GM23338 (cell line): ENCODE results near the gene ADAP1. TPM values are rescaled to one million over a fixed set of nuclear protein-coding genes. Genes with fewer than 3 reads are reported as not detected.

ENCODE experiments used
- ATAC-seq: fragments of 200-7000 bp; cut with Tn5 transposase; 3 replicates; pipeline ENCODE4 v1.9.1; 2020
- DNase-seq: peaks from one replicate; pipeline ENCODE4 v3.0.0-alpha.2; 2015; ENCODE audit warnings: low spot score
- H2AFZ ChIP-seq: fragments of 200-600 bp; sonication (generic); 2 replicates; pipeline ENCODE4 v1.8.0; 2016; ENCODE audit warnings: antibody characterized with exemption, mild to moderate bottlenecking, moderate library complexity
- H3F3A ChIP-seq: fragments of 200-600 bp; sonication (generic); replicated peaks from 2 replicates; pipeline ENCODE4 v1.8.0; 2017; ENCODE audit warnings: antibody characterized with exemption, mixed run types, low read depth
- H3K27ac ChIP-seq: fragments of 200-600 bp; sonication (generic); 2 replicates; pipeline ENCODE4 v1.6.1; 2016; ENCODE audit warnings: low read depth
- H3K27me3 ChIP-seq: fragments of 200-600 bp; sonication (generic); 2 replicates; pipeline ENCODE4 v1.8.0; 2016; ENCODE audit warnings: mild to moderate bottlenecking, mixed run types, moderate library complexity; ENCODE audit not compliant: insufficient read depth
- H3K36me3 ChIP-seq: fragments of 200-600 bp; sonication (generic); 2 replicates; pipeline ENCODE4 v1.8.0; 2016; ENCODE audit warnings: mild to moderate bottlenecking; ENCODE audit not compliant: insufficient read depth
- H3K4me1 ChIP-seq: fragments of 200-600 bp; sonication (generic); 2 replicates; pipeline ENCODE4 v1.8.0; 2016; ENCODE audit warnings: mild to moderate bottlenecking, moderate library complexity; ENCODE audit not compliant: insufficient read depth
- H3K4me2 ChIP-seq: fragments of 200-600 bp; sonication (generic); 2 replicates; pipeline ENCODE4 v1.7.1; 2017; ENCODE audit warnings: mixed run types
- H3K4me3 ChIP-seq: fragments of 200-600 bp; sonication (generic); 2 replicates; pipeline ENCODE4 v1.6.1; 2016; ENCODE audit warnings: mixed run types
- H3K79me2 ChIP-seq: fragments of 200-600 bp; sonication (generic); replicated peaks from 2 replicates; pipeline ENCODE4 v1.8.0; 2017; ENCODE audit warnings: mild to moderate bottlenecking; ENCODE audit not compliant: insufficient read depth
- H3K9me2 ChIP-seq: fragments of 200-600 bp; sonication (generic); 2 replicates; pipeline ENCODE4 v1.8.0; 2017; ENCODE audit not compliant: insufficient read depth
- H4K20me1 ChIP-seq: fragments of 200-600 bp; sonication (generic); replicated peaks from 2 replicates; pipeline ENCODE4 v1.8.0; 2017; ENCODE audit warnings: mild to moderate bottlenecking; ENCODE audit not compliant: insufficient read depth
- H3K27ac Mint-ChIP-seq: 2 replicates; pipeline ENCODE4 v1.8.0; 2020; ENCODE audit warnings: inconsistent platforms, mild to moderate bottlenecking, moderate library complexity, mixed read lengths
- H3K27me3 Mint-ChIP-seq: 3 replicates; pipeline ENCODE4 v1.8.0; 2022; ENCODE audit warnings: low read depth, mild to moderate bottlenecking, moderate library complexity, mixed read lengths, inconsistent platforms; ENCODE audit not compliant: insufficient read depth, poor library complexity
- H3K36me3 Mint-ChIP-seq: 3 replicates; pipeline ENCODE4 v1.8.0; 2021; ENCODE audit warnings: low read depth, mild to moderate bottlenecking, inconsistent platforms, moderate library complexity, mixed read lengths
- H3K4me1 Mint-ChIP-seq: 3 replicates; pipeline ENCODE4 v1.8.0; 2020; ENCODE audit warnings: mild to moderate bottlenecking, inconsistent platforms, mixed read lengths
- H3K4me3 Mint-ChIP-seq: 3 replicates; pipeline ENCODE4 v1.8.0; 2021; ENCODE audit warnings: moderate library complexity, mild to moderate bottlenecking, inconsistent platforms, mixed read lengths
- H3K9me3 Mint-ChIP-seq: 3 replicates; pipeline ENCODE4 v1.8.0; 2020; ENCODE audit warnings: moderate library complexity, mild to moderate bottlenecking, inconsistent platforms, mixed read lengths
- ZNF114 ChIP-seq: fragments of 250-450 bp; sonication (Bioruptor Pico); IDR thresholded peaks from 2 replicates; pipeline ENCODE4 v1.5.0; 2020; ENCODE audit warnings: mild to moderate bottlenecking, moderate library complexity
- polyA plus RNA-seq: library from polyadenylated mRNA; unstranded; fragments of >200 nt; fragmentation: Nextera tagmentation; extraction: Ambion mirVana; gene quantifications from 2 replicates; pipeline ENCODE4 v1.2.1, GENCODE V29; 2016
- total RNA-seq: library from RNA; depleted of rRNA; stranded (reverse); fragments of >200 nt; shearing (Covaris generic); gene quantifications from 2 replicates; pipeline ENCODE4 v1.2.3, GENCODE V29; 2014
- TF ChIP-seq, protein P1 (sequence below): fragments of 250-450 bp; sonication (Bioruptor Pico); IDR thresholded peaks from 2 replicates; pipeline ENCODE4 v1.5.0; 2020; ENCODE audit warnings: mild to moderate bottlenecking, moderate library complexity
- TF ChIP-seq, protein P2 (sequence below), 2 experiments: fragments of 200-600 bp in 1 of 2; sonication (generic) in 1 of 2; conservative IDR thresholded peaks; 2 replicates each; pipeline versions ENCODE4 v1.5.1 to v1.6.1; 2016 to 2017; ENCODE audit warnings: antibody characterized with exemption in 2 of 2, low read depth in 2 of 2, mild to moderate bottlenecking in 2 of 2, moderate library complexity in 1 of 2
- TF ChIP-seq, protein P3 (sequence below): IDR thresholded peaks from 2 replicates; pipeline ENCODE4 v1.6.1; 2016; ENCODE audit warnings: antibody characterized with exemption

ADAP1 gene
- total and polyA plus RNA-seq, 2 experiments from 2014 or later: 2.2 to 9.6 TPM

DNA sequence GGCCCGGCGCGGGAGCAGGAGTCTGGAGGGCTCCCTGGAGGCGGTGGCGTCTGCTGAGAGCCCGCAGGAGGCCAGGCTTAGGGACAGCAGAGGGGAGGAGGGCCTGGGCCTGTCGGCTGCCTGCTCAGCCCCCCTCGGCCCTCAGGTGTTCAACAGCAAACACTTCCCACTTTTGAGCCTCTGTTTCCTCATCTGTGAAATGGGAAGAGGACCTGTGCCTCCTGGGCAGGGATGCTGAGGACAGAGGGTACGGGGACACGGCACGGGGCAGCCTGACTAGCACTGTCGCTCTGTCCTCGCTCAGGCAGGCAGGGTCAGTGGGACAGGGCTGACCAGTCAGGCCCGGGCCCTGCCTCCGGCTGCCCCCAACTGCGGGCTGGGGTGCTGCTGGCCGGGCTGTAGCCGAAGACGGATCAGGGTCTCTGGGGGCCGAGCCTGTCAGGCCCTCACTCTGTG, 29.2 kb upstream of the ADAP1 start:
- Mint-ChIP-seq H3K4me1 (peaks cover 2% of the 10 kb centered on the region; the same call in 2 of the 3 replicates), H3K4me3 (no peak overlapping the region), H3K27me3 (no peaks in the 10 kb centered on the region), H3K36me3 (no peaks in the 10 kb centered on the region), H3K27ac (no peak overlapping the region), H3K9me3 (no peaks in the 10 kb centered on the region; the same call in 2 of the 3 replicates)
- Histone ChIP-seq H2AFZ (no peak overlapping the region), H3K79me2 (no peaks in the 10 kb centered on the region), H3K4me3 (no peak overlapping the region), H3K27me3 (no peaks in the 10 kb centered on the region), H4K20me1 (no peaks in the 10 kb centered on the region), H3K4me2 (no peak overlapping the region), H3K27ac (no peak overlapping the region), H3K4me1 (no peaks in the 10 kb centered on the region), H3K36me3 (no peaks in the 10 kb centered on the region), H3F3A (no peaks in the 10 kb centered on the region), H3K9me2 (no peaks in the 10 kb centered on the region)
- ATAC-seq: no peak
- DNase-seq: no peak
- TF ChIP-seq, protein P1, sequence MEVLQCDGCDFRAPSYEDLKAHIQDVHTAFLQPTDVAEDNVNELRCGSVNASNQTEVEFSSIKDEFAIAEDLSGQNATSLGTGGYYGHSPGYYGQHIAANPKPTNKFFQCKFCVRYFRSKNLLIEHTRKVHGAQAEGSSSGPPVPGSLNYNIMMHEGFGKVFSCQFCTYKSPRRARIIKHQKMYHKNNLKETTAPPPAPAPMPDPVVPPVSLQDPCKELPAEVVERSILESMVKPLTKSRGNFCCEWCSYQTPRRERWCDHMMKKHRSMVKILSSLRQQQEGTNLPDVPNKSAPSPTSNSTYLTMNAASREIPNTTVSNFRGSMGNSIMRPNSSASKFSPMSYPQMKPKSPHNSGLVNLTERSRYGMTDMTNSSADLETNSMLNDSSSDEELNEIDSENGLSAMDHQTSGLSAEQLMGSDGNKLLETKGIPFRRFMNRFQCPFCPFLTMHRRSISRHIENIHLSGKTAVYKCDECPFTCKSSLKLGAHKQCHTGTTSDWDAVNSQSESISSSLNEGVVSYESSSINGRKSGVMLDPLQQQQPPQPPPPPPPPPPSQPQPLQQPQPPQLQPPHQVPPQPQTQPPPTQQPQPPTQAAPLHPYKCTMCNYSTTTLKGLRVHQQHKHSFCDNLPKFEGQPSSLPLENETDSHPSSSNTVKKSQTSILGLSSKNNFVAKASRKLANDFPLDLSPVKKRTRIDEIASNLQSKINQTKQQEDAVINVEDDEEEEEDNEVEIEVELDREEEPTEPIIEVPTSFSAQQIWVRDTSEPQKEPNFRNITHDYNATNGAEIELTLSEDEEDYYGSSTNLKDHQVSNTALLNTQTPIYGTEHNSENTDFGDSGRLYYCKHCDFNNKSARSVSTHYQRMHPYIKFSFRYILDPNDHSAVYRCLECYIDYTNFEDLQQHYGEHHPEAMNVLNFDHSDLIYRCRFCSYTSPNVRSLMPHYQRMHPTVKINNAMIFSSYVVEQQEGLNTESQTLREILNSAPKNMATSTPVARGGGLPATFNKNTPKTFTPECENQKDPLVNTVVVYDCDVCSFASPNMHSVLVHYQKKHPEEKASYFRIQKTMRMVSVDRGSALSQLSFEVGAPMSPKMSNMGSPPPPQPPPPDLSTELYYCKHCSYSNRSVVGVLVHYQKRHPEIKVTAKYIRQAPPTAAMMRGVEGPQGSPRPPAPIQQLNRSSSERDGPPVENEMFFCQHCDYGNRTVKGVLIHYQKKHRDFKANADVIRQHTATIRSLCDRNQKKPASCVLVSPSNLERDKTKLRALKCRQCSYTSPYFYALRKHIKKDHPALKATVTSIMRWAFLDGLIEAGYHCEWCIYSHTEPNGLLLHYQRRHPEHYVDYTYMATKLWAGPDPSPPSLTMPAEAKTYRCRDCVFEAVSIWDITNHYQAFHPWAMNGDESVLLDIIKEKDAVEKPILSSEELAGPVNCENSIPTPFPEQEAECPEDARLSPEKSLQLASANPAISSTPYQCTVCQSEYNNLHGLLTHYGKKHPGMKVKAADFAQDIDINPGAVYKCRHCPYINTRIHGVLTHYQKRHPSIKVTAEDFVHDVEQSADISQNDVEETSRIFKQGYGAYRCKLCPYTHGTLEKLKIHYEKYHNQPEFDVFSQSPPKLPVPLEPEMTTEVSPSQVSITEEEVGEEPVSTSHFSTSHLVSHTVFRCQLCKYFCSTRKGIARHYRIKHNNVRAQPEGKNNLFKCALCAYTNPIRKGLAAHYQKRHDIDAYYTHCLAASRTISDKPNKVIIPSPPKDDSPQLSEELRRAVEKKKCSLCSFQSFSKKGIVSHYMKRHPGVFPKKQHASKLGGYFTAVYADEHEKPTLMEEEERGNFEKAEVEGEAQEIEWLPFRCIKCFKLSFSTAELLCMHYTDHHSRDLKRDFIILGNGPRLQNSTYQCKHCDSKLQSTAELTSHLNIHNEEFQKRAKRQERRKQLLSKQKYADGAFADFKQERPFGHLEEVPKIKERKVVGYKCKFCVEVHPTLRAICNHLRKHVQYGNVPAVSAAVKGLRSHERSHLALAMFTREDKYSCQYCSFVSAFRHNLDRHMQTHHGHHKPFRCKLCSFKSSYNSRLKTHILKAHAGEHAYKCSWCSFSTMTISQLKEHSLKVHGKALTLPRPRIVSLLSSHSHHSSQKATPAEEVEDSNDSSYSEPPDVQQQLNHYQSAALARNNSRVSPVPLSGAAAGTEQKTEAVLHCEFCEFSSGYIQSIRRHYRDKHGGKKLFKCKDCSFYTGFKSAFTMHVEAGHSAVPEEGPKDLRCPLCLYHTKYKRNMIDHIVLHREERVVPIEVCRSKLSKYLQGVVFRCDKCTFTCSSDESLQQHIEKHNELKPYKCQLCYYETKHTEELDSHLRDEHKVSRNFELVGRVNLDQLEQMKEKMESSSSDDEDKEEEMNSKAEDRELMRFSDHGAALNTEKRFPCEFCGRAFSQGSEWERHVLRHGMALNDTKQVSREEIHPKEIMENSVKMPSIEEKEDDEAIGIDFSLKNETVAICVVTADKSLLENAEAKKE: no peak
- TF ChIP-seq ZNF114: no peak

DNA sequence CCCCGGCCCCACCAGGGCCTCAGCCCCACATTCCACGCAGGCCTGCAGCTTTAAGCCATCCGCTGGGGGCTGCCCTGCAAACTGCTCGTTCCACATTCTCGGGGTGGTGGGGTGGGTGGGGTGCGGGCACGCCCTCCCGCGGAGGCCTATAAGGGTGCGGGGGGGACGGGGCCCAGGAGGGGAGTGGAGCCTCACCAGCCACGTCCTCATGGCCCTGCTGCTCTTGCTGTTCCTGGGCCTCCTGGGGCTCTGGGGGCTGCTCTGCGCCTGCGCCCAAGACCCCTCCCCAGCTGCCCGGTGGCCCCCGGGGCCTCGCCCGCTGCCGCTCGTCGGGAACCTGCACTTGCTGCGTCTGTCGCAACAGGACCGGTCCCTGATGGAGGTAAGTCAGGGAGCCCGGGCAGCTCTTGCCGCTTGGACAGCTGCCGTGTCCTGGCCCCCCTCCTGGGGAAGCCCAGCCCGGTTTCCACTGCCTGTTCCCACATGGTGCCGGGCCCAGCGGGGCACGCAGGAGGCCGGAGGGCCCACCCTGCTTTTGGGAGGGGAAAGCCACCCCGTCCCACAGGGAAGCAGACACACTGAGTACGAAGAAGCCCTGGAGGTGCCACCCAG, 28.6 kb upstream of the ADAP1 start, which contains the start of gene CYP2W1:
Gene CYP2W1, plus strand, starts transcription at position 178 of the 612 bp plus-strand sequence. Its CDS starts 31 bp downstream, at position 209.
- ATAC-seq (no peak), DNase-seq (no peak)
- H3K4me3 ChIP-seq: no peak within 1 kb of the TSS
- Mint-ChIP-seq H3K4me3 (no peak within 1 kb of the TSS), H3K36me3 (no peaks in the 10 kb centered on the region), H3K27me3 (no peaks in the 10 kb centered on the region), H3K4me1 (peaks cover 2% of the 10 kb centered on the region; the same call in 2 of the 3 replicates), H3K9me3 (no peaks in the 10 kb centered on the region; the same call in 2 of the 3 replicates), H3K27ac (no peak within 1 kb of the TSS)
- no peak within 1 kb of the TSS for H3K27ac ChIP-seq
- TF ChIP-seq, protein P2, sequence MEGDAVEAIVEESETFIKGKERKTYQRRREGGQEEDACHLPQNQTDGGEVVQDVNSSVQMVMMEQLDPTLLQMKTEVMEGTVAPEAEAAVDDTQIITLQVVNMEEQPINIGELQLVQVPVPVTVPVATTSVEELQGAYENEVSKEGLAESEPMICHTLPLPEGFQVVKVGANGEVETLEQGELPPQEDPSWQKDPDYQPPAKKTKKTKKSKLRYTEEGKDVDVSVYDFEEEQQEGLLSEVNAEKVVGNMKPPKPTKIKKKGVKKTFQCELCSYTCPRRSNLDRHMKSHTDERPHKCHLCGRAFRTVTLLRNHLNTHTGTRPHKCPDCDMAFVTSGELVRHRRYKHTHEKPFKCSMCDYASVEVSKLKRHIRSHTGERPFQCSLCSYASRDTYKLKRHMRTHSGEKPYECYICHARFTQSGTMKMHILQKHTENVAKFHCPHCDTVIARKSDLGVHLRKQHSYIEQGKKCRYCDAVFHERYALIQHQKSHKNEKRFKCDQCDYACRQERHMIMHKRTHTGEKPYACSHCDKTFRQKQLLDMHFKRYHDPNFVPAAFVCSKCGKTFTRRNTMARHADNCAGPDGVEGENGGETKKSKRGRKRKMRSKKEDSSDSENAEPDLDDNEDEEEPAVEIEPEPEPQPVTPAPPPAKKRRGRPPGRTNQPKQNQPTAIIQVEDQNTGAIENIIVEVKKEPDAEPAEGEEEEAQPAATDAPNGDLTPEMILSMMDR (conservative IDR thresholded peaks at IDR 0.05; ENCODE audit: low read depth in 2 of 2): no peak
- TF ChIP-seq, protein P3, sequence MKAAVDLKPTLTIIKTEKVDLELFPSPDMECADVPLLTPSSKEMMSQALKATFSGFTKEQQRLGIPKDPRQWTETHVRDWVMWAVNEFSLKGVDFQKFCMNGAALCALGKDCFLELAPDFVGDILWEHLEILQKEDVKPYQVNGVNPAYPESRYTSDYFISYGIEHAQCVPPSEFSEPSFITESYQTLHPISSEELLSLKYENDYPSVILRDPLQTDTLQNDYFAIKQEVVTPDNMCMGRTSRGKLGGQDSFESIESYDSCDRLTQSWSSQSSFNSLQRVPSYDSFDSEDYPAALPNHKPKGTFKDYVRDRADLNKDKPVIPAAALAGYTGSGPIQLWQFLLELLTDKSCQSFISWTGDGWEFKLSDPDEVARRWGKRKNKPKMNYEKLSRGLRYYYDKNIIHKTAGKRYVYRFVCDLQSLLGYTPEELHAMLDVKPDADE: no peak
- no peak for TF ChIP-seq ZNF114
- H3K27me3 ChIP-seq: no peaks in the 10 kb centered on the region
- H3K9me2 ChIP-seq: no peaks in the 10 kb centered on the region
- H3K4me1 ChIP-seq: no peaks in the 10 kb centered on the region
- H3F3A ChIP-seq: no peaks in the 10 kb centered on the region
- H2AFZ ChIP-seq: no peak within 1 kb of the TSS
- H3K36me3 ChIP-seq: no peaks in the 10 kb centered on the region
- no peaks in the 10 kb centered on the region for H4K20me1 ChIP-seq
- H3K79me2 ChIP-seq: no peaks in the 10 kb centered on the region
- no peak within 1 kb of the TSS for H3K4me2 ChIP-seq
